ENCODE data around the gene POLE3.

GRCh38 chr9:113398796-113399195 is 11.7 kb downstream of the POLE3 start:
- TF ChIP-seq, protein P1, sequence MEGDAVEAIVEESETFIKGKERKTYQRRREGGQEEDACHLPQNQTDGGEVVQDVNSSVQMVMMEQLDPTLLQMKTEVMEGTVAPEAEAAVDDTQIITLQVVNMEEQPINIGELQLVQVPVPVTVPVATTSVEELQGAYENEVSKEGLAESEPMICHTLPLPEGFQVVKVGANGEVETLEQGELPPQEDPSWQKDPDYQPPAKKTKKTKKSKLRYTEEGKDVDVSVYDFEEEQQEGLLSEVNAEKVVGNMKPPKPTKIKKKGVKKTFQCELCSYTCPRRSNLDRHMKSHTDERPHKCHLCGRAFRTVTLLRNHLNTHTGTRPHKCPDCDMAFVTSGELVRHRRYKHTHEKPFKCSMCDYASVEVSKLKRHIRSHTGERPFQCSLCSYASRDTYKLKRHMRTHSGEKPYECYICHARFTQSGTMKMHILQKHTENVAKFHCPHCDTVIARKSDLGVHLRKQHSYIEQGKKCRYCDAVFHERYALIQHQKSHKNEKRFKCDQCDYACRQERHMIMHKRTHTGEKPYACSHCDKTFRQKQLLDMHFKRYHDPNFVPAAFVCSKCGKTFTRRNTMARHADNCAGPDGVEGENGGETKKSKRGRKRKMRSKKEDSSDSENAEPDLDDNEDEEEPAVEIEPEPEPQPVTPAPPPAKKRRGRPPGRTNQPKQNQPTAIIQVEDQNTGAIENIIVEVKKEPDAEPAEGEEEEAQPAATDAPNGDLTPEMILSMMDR (IDR thresholded peaks at IDR 0.05) = no peak
- TF ChIP-seq POLR2AphosphoS5 (IDR thresholded peaks at IDR 0.05) (no peak), EP300 (IDR thresholded peaks at IDR 0.05; ENCODE audit: low read depth) (no peak)
